GM18868 (cell line): ENCODE data around the gene FOXQ1.
"Not testable (repeated sequence)": the region's sequence is repeated elsewhere in the genome, so short reads cannot be mapped to it uniquely, and the experiment has no call there.

Experiments
- ATAC-seq: cut with Tn5 transposase; IDR thresholded peaks from one replicate; pipeline ENCODE4 v1.9.1; 2021; ENCODE audit warnings: mild to moderate bottlenecking, moderate library complexity; ENCODE audit not compliant: unreplicated experiment

The FOXQ1 gene

DNA sequence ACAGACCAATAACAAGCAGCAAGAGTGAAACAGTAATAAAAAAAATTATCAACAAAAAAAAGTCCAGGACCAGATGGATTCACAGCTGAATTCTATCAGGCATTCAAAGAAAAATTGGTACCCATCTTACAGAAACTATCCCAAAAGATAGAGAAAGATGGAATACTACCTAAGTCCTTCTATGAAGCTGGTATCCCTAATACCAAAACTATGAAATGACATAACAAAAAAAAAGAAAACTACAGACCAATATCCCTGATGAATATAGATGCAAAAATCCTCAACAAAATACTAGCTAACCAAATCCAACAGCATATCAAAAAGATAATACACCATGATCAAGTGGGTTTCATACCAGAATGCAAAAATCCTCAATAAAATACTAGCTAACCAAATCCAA lies 43.2 kb downstream of the FOXQ1 start:
- ATAC-seq = not testable (repeated sequence)

GRCh38 chr6:1361717-1362116 lies 49.8 kb downstream of the FOXQ1 start:
- not testable (repeated sequence) for ATAC-seq

- ATAC-seq = no peak
Measured at GRCh38 chr6:1362643-1363042, 50.7 kb downstream of the FOXQ1 start.

DNA sequence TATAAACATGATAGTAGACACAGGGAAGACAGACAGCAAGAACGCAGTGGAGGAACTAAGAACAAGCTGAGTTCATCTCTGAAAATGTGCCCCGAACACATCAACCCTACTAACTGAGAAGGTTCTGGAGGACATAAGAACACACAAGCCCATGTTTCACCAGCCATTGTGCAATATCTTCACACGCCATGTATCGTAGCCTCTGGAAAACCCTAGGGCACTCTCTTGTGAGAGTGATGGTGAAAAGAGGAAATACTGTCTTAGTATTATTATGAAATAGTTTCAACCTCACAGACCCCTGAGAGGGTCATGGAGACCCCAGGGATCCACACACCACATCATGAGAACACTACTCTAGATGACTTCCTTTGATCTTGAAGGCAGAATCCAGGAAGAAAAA lies 51.4 kb downstream of the FOXQ1 start:
- no peak for ATAC-seq

- no peak for ATAC-seq
Measured at GRCh38 chr6:1363729-1364572, 52.1 kb downstream of the FOXQ1 start.
